ENCODE results near the gene PCDHB12.
"Not testable (repeated sequence)": the region's sequence is repeated elsewhere in the genome, so short reads cannot be mapped to it uniquely, and the experiment has no call there.

PCDHB12 gene

GRCh38 chr5:141208478-141208877 is at the start of gene PCDHB12:
PCDHB12 (plus strand) TSS chr5:141208719; CDS start chr5:141208908, 189 bp downstream.
- DNase-seq (ENCODE audit: low spot score) = no peak

GRCh38 chr5:141172381-141173204 is 35.9 kb upstream of the PCDHB12 start, which contains the start of gene PCDHB7:
PCDHB7 (plus strand) TSS chr5:141172644; CDS start chr5:141172836, 192 bp downstream.
- peak; percentile 32 for DNase-seq (ENCODE audit: low spot score)

- DNase-seq (ENCODE audit: low spot score) = not testable (repeated sequence)
Measured at GRCh38 chr5:141174291-141175104, 34.0 kb upstream of the PCDHB12 start.

GRCh38 chr5:141175933-141176332 is 32.6 kb upstream of the PCDHB12 start:
- no peak for DNase-seq (ENCODE audit: low spot score)

GRCh38 chr5:141177577-141178191 is 30.8 kb upstream of the PCDHB12 start, which contains the start of gene PCDHB8:
PCDHB8 (plus strand) TSS chr5:141177790; CDS start chr5:141178035, 245 bp downstream.
- DNase-seq (ENCODE audit: low spot score) = not testable (repeated sequence)

- DNase-seq (ENCODE audit: low spot score) = not testable (repeated sequence)
Measured at GRCh38 chr5:141179371-141179770, 29.1 kb upstream of the PCDHB12 start.

GRCh38 chr5:141179876-141180275 is 28.6 kb upstream of the PCDHB12 start:
- not testable (repeated sequence) for DNase-seq (ENCODE audit: low spot score)

GRCh38 chr5:141180313-141180712 is 28.2 kb upstream of the PCDHB12 start:
- no peak for DNase-seq (ENCODE audit: low spot score)

- DNase-seq (ENCODE audit: low spot score) = peak; percentile 39
Measured at GRCh38 chr5:141182248-141182647, 26.3 kb upstream of the PCDHB12 start, which contains the start of gene PCDHB16. PCDHB16 (plus strand) TSS chr5:141182387; CDS start chr5:141182560, 173 bp downstream.

- not testable (repeated sequence) for DNase-seq (ENCODE audit: low spot score)
Measured at GRCh38 chr5:141184117-141184855, 24.2 kb upstream of the PCDHB12 start.

GRCh38 chr5:141186897-141187512 is 21.5 kb upstream of the PCDHB12 start, which contains the start of gene PCDHB9:
PCDHB9 (plus strand) TSS chr5:141187161; CDS start chr5:141187319, 158 bp downstream.
- peak; percentile 18 for DNase-seq (ENCODE audit: low spot score)

GRCh38 chr5:141188682-141189081 is 19.8 kb upstream of the PCDHB12 start:
- not testable (repeated sequence) for DNase-seq (ENCODE audit: low spot score)

GRCh38 chr5:141189131-141189530 is 19.4 kb upstream of the PCDHB12 start:
- DNase-seq (ENCODE audit: low spot score) = not testable (repeated sequence)

- DNase-seq (ENCODE audit: low spot score) = peak; percentile 31
Measured at GRCh38 chr5:141192110-141192725, 16.3 kb upstream of the PCDHB12 start, which contains the start of gene PCDHB10. PCDHB10 (plus strand) TSS chr5:141192353; CDS start chr5:141192553, 200 bp downstream.

GRCh38 chr5:141194332-141194731 is 14.2 kb upstream of the PCDHB12 start:
- not testable (repeated sequence) for DNase-seq (ENCODE audit: low spot score)

GRCh38 chr5:141196363-141196762 is 12.2 kb upstream of the PCDHB12 start:
- no peak for DNase-seq (ENCODE audit: low spot score)

- DNase-seq (ENCODE audit: low spot score) = no peak
Measured at GRCh38 chr5:141199359-141200235, 8.9 kb upstream of the PCDHB12 start, which contains the start of gene PCDHB11. PCDHB11 (plus strand) TSS chr5:141199627; CDS start chr5:141199775, 148 bp downstream.

- not testable (repeated sequence) for DNase-seq (ENCODE audit: low spot score)
Measured at GRCh38 chr5:141201126-141201525, 7.4 kb upstream of the PCDHB12 start.

- DNase-seq (ENCODE audit: low spot score) = not testable (repeated sequence)
Measured at GRCh38 chr5:141201646-141202045, 6.9 kb upstream of the PCDHB12 start.

Measured in kidney tubule cell (primary cell).